ENCODE results near the gene INPP5K.

GRCh38 chr17:1546292-1546922 lies 30.0 kb upstream of the INPP5K start:
- TF ChIP-seq, protein P1, sequence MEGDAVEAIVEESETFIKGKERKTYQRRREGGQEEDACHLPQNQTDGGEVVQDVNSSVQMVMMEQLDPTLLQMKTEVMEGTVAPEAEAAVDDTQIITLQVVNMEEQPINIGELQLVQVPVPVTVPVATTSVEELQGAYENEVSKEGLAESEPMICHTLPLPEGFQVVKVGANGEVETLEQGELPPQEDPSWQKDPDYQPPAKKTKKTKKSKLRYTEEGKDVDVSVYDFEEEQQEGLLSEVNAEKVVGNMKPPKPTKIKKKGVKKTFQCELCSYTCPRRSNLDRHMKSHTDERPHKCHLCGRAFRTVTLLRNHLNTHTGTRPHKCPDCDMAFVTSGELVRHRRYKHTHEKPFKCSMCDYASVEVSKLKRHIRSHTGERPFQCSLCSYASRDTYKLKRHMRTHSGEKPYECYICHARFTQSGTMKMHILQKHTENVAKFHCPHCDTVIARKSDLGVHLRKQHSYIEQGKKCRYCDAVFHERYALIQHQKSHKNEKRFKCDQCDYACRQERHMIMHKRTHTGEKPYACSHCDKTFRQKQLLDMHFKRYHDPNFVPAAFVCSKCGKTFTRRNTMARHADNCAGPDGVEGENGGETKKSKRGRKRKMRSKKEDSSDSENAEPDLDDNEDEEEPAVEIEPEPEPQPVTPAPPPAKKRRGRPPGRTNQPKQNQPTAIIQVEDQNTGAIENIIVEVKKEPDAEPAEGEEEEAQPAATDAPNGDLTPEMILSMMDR (conservative IDR thresholded peaks at IDR 0.05 in 1 of 2, IDR thresholded peaks at IDR 0.05 in 1 of 2; ENCODE audit: extremely low read depth in 1 of 2, insufficient read depth in 1 of 2, low read depth in 1 of 2, low read length in 2 of 2), result no peak
- no peak for TF ChIP-seq EZH2 (IDR thresholded peaks at IDR 0.05; ENCODE audit: borderline replicate concordance, low read length)

Data from mammary epithelial cell (primary cell).